WTC11 (cell line): ENCODE results near the gene EMILIN1. TPM values are rescaled to one million over a fixed set of nuclear protein-coding genes. Genes with fewer than 3 reads are reported as not detected.

Experiments
- ATAC-seq: fragments of 200-7000 bp; cut with Tn5 transposase; 2 replicates; pipeline ENCODE4 v1.10.0; 2021; ENCODE audit warnings: mild to moderate bottlenecking, moderate library complexity
- CTCF ChIA-PET: fragments of 300-600 bp; sonication (Branson Sonifier 250); formaldehyde crosslinking; loops from one replicate; lab custom pipeline; 2021; ENCODE audit warnings: antibody characterized with exemption; lab: Charles Lee
- POLR2A ChIA-PET: fragments of 350-600 bp; sonication (Branson Sonifier 250); formaldehyde crosslinking; loops from one replicate; lab custom pipeline; 2021; ENCODE audit warnings: antibody characterized with exemption; lab: Charles Lee
- DNase-seq: peaks from one replicate; pipeline ENCODE4 v3.0.0; 2021; ENCODE audit warnings: low spot score
- H3K27ac Mint-ChIP-seq: 2 replicates; pipeline ENCODE4 v1.8.0; 2021; ENCODE audit warnings: mixed read lengths
- H3K27me3 Mint-ChIP-seq: 2 replicates; pipeline ENCODE4 v1.8.0; 2021; ENCODE audit warnings: low read depth, mild to moderate bottlenecking, moderate library complexity, mixed read lengths
- H3K36me3 Mint-ChIP-seq: 2 replicates; pipeline ENCODE4 v1.8.0; 2021; ENCODE audit warnings: mixed read lengths
- H3K4me1 Mint-ChIP-seq: 2 replicates; pipeline ENCODE4 v1.8.0; 2022; ENCODE audit warnings: mixed read lengths
- H3K4me3 Mint-ChIP-seq: 2 replicates; pipeline ENCODE4 v1.8.0; 2021; ENCODE audit warnings: mild to moderate bottlenecking, moderate library complexity, mixed read lengths
- H3K9me3 Mint-ChIP-seq: 2 replicates; pipeline ENCODE4 v1.8.0; 2021; ENCODE audit warnings: mixed read lengths
- EMX1 ChIP-seq: fragments of 250-450 bp; sonication (Bioruptor Pico); IDR thresholded peaks from 2 replicates; pipeline ENCODE4 v1.8.0; 2021; ENCODE audit warnings: mild to moderate bottlenecking
- ESRRA ChIP-seq: sonication (generic); formaldehyde crosslinking; IDR thresholded peaks from 2 replicates; pipeline ENCODE4 v1.8.1; 2022; ENCODE audit warnings: mild to moderate bottlenecking, missing genetic modification reagents, borderline replicate concordance
- FOXP1 ChIP-seq: sonication (generic); formaldehyde crosslinking; IDR thresholded peaks from 2 replicates; pipeline ENCODE4 v1.8.0; 2022; ENCODE audit warnings: missing genetic modification reagents, mild to moderate bottlenecking, moderate library complexity, borderline replicate concordance
- GRHL2 ChIP-seq: fragments of 250-450 bp; sonication (Bioruptor Pico); IDR thresholded peaks from 2 replicates; pipeline ENCODE4 v1.8.0; 2022; ENCODE audit warnings: mild to moderate bottlenecking, moderate library complexity; ENCODE audit not compliant: insufficient replicate concordance, severe bottlenecking
- NR1H2 ChIP-seq: sonication (generic); formaldehyde crosslinking; IDR thresholded peaks from 2 replicates; pipeline ENCODE4 v1.9.0; 2021; ENCODE audit warnings: mild to moderate bottlenecking, moderate library complexity, missing genetic modification reagents
- PRRX2 ChIP-seq: fragments of 250-450 bp; sonication (Bioruptor Pico); IDR thresholded peaks from 2 replicates; pipeline ENCODE4 v1.8.0; 2021; ENCODE audit warnings: mild to moderate bottlenecking
- SOX15 ChIP-seq: fragments of 250-450 bp; sonication (Bioruptor Pico); IDR thresholded peaks from 2 replicates; pipeline ENCODE4 v1.9.0; 2021; ENCODE audit warnings: mild to moderate bottlenecking
- TEAD1 ChIP-seq: sonication (generic); formaldehyde crosslinking; IDR thresholded peaks from 2 replicates; pipeline ENCODE4 v1.8.0; 2022; ENCODE audit warnings: mild to moderate bottlenecking, missing genetic modification reagents
- TEAD4 ChIP-seq: sonication (generic); formaldehyde crosslinking; IDR thresholded peaks from 2 replicates; pipeline ENCODE4 v1.8.0; 2022; ENCODE audit warnings: mild to moderate bottlenecking, missing genetic modification reagents
- ZNF138 ChIP-seq: sonication (generic); formaldehyde crosslinking; conservative IDR thresholded peaks from 2 replicates; pipeline ENCODE4 v1.8.1; 2022; ENCODE audit warnings: mild to moderate bottlenecking, moderate library complexity, missing genetic modification reagents
- ZNF232 ChIP-seq: sonication (generic); formaldehyde crosslinking; IDR thresholded peaks from 2 replicates; pipeline ENCODE4 v1.8.0; 2022; ENCODE audit warnings: mild to moderate bottlenecking, missing genetic modification reagents
- ZNF396 ChIP-seq: fragments of 250-450 bp; sonication (Bioruptor Pico); IDR thresholded peaks from 2 replicates; pipeline ENCODE4 v1.8.0; 2021; ENCODE audit warnings: mild to moderate bottlenecking, moderate library complexity, borderline replicate concordance
- total RNA-seq: library from RNA; stranded (reverse); gene quantifications from 3 replicates; pipeline ENCODE4 v1.2.3, GENCODE V29; 2021
- TF ChIP-seq, protein P1 (sequence below): sonication (generic); formaldehyde crosslinking; IDR thresholded peaks from 2 replicates; pipeline ENCODE4 v1.8.0; 2022; ENCODE audit warnings: missing genetic modification reagents
- TF ChIP-seq, protein P2 (sequence below): sonication (generic); formaldehyde crosslinking; IDR thresholded peaks from 2 replicates; pipeline ENCODE4 v1.8.1; 2023; ENCODE audit warnings: mild to moderate bottlenecking, missing genetic modification reagents
- TF ChIP-seq, protein P3 (sequence below): sonication (generic); formaldehyde crosslinking; IDR thresholded peaks from 2 replicates; pipeline ENCODE4 v1.8.1; 2023; ENCODE audit warnings: mild to moderate bottlenecking, missing genetic modification reagents, moderate library complexity
- TF ChIP-seq, protein P4 (sequence below): sonication (generic); formaldehyde crosslinking; IDR thresholded peaks from 2 replicates; pipeline ENCODE4 v1.8.1; 2022; ENCODE audit warnings: mild to moderate bottlenecking, missing genetic modification reagents, moderate library complexity, borderline replicate concordance

EMILIN1 gene
- total RNA-seq, 1 experiment from 2014 or later: 3.5 TPM

DNA sequence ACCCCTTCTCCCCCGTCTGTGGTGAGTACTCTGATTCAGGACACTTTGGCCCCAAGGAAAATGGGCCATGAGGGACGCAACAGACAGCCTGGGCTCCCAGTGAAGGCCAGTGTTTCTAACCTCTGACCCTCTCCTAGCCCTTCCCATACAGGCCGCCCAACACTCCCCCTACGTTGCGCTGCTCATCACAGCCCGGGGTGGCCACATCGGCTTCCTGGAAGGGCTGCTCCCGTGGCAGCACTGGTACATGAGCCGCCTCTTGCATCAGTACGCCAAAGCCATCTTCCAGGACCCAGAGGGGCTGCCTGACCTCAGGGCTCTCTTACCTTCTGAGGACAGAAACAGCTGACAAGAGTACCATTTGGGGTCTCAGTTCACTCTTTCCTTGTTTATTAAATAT, 52.0 kb downstream of the EMILIN1 start:
- Mint-ChIP-seq H3K27me3 (peaks cover 2% of the 10 kb centered on the region; the same call in 1 of the 2 replicates), H3K4me3 (no peak overlapping the region), H3K4me1 (peaks cover 14% of the 10 kb centered on the region), H3K27ac (no peak overlapping the region), H3K9me3 (no peaks in the 10 kb centered on the region), H3K36me3 (peaks cover 21% of the 10 kb centered on the region)
- DNase-seq (no peak), ATAC-seq (no peak)
- ChIA-PET POLR2A (no interaction called here), CTCF (no interaction called here)
- TF ChIP-seq ZNF138 (CRISPR knock-in tag) (no peak), ESRRA (no peak), TEAD1 (CRISPR knock-in tag) (no peak), ZNF396 (no peak), PRRX2 (no peak), TEAD4 (CRISPR knock-in tag) (no peak), ZNF232 (no peak), EMX1 (CRISPR knock-in tag) (no peak), NR1H2 (no peak), FOXP1 (CRISPR knock-in tag) (no peak), GRHL2 (CRISPR knock-in tag) (no peak)
- TF ChIP-seq, protein P1, sequence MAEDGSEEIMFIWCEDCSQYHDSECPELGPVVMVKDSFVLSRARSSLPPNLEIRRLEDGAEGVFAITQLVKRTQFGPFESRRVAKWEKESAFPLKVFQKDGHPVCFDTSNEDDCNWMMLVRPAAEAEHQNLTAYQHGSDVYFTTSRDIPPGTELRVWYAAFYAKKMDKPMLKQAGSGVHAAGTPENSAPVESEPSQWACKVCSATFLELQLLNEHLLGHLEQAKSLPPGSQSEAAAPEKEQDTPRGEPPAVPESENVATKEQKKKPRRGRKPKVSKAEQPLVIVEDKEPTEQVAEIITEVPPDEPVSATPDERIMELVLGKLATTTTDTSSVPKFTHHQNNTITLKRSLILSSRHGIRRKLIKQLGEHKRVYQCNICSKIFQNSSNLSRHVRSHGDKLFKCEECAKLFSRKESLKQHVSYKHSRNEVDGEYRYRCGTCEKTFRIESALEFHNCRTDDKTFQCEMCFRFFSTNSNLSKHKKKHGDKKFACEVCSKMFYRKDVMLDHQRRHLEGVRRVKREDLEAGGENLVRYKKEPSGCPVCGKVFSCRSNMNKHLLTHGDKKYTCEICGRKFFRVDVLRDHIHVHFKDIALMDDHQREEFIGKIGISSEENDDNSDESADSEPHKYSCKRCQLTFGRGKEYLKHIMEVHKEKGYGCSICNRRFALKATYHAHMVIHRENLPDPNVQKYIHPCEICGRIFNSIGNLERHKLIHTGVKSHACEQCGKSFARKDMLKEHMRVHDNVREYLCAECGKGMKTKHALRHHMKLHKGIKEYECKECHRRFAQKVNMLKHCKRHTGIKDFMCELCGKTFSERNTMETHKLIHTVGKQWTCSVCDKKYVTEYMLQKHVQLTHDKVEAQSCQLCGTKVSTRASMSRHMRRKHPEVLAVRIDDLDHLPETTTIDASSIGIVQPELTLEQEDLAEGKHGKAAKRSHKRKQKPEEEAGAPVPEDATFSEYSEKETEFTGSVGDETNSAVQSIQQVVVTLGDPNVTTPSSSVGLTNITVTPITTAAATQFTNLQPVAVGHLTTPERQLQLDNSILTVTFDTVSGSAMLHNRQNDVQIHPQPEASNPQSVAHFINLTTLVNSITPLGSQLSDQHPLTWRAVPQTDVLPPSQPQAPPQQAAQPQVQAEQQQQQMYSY (CRISPR knock-in tag): no peak
- TF ChIP-seq, protein P2, sequence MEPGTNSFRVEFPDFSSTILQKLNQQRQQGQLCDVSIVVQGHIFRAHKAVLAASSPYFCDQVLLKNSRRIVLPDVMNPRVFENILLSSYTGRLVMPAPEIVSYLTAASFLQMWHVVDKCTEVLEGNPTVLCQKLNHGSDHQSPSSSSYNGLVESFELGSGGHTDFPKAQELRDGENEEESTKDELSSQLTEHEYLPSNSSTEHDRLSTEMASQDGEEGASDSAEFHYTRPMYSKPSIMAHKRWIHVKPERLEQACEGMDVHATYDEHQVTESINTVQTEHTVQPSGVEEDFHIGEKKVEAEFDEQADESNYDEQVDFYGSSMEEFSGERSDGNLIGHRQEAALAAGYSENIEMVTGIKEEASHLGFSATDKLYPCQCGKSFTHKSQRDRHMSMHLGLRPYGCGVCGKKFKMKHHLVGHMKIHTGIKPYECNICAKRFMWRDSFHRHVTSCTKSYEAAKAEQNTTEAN: no peak
- TF ChIP-seq, protein P3, sequence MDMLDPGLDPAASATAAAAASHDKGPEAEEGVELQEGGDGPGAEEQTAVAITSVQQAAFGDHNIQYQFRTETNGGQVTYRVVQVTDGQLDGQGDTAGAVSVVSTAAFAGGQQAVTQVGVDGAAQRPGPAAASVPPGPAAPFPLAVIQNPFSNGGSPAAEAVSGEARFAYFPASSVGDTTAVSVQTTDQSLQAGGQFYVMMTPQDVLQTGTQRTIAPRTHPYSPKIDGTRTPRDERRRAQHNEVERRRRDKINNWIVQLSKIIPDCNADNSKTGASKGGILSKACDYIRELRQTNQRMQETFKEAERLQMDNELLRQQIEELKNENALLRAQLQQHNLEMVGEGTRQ: no peak
- TF ChIP-seq, protein P4, sequence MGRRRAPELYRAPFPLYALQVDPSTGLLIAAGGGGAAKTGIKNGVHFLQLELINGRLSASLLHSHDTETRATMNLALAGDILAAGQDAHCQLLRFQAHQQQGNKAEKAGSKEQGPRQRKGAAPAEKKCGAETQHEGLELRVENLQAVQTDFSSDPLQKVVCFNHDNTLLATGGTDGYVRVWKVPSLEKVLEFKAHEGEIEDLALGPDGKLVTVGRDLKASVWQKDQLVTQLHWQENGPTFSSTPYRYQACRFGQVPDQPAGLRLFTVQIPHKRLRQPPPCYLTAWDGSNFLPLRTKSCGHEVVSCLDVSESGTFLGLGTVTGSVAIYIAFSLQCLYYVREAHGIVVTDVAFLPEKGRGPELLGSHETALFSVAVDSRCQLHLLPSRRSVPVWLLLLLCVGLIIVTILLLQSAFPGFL (CRISPR knock-in tag): no peak

DNA sequence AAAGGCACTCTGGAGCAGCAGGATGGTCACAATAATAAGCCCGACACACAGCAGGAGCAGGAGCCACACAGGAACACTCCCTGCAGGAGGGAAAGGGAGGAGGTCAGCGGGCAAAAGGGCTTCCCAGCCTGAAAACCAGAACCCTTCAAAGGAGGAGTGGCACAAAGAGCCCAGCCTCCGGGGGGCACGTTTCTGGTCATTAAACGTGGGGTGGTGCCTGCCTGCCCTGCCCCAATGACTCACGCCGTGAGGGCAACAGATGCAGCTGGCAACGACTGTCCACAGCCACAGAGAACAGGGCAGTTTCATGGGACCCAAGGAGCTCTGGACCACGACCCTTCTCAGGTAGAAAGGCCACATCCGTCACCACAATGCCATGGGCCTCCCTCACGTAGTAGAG, 53.0 kb downstream of the EMILIN1 start:
- H3K27me3 Mint-ChIP-seq: no peaks in the 10 kb centered on the region; the same call in 1 of the 2 replicates
- H3K27ac Mint-ChIP-seq: no peak overlapping the region
- TF ChIP-seq SOX15 (no peak), TEAD1 (CRISPR knock-in tag) (no peak)
- H3K4me3 Mint-ChIP-seq: no peak overlapping the region
- no peak for DNase-seq
- H3K9me3 Mint-ChIP-seq: no peaks in the 10 kb centered on the region
- ChIA-PET POLR2A (no interaction called here), CTCF (interaction anchor here (0.8 to 1.2 kb wide), 2 partner anchors 39 to 44 kb away, joined by 3 read pairs; partner anchors contain the start of gene KHK)
- no peak for ATAC-seq
- peaks cover 14% of the 10 kb centered on the region for H3K4me1 Mint-ChIP-seq
- peaks cover 21% of the 10 kb centered on the region for H3K36me3 Mint-ChIP-seq
